ENCODE measurements around the gene FOXP1.

FOXP1 gene

DNA sequence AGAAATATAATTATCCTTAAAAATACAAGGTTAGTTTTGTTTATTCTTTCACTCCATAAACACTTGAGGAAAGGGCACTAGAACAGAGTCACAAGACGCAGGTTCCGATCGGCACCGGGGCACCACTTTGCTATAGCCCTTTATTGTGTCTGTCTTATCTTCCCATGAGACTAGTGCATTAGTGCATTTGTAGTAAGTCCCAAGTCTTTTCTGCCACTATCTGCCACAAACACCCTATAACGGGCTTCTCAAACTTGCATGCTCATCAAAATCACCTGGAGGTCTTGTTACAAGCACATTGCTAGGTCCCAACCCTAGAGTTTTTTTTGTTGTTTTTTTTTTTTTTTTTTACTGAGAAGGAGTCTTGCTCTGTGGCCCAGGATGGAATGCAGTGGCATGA is 213.1 kb downstream of the FOXP1 start:
- Histone ChIP-seq H3K27me3 (ENCODE audit: control insufficient read depth, insufficient read depth, low read length) (no peaks in the 10 kb centered on the region), H3K4me1 (ENCODE audit: control insufficient read depth, insufficient read depth, low read length) (peaks cover 17% of the 10 kb centered on the region), H3K9ac (ENCODE audit: low read length) (no peak overlapping the region), H3K4me3 (ENCODE audit: low read length) (no peak overlapping the region), H3K36me3 (ENCODE audit: control insufficient read depth, insufficient read depth, low read length) (no peaks in the 10 kb centered on the region), H3K9me3 (ENCODE audit: control insufficient read depth, low read length) (no peaks in the 10 kb centered on the region)

- no peak overlapping the region for H3K9ac ChIP-seq (ENCODE audit: low read length)
- H3K4me1 ChIP-seq (ENCODE audit: control insufficient read depth, insufficient read depth, low read length), result peaks cover 17% of the 10 kb centered on the region
- H3K27me3 ChIP-seq (ENCODE audit: control insufficient read depth, insufficient read depth, low read length), result no peaks in the 10 kb centered on the region
- no peak overlapping the region for H3K4me3 ChIP-seq (ENCODE audit: low read length)
- no peaks in the 10 kb centered on the region for H3K36me3 ChIP-seq (ENCODE audit: control insufficient read depth, insufficient read depth, low read length)
- H3K9me3 ChIP-seq (ENCODE audit: control insufficient read depth, low read length), result no peaks in the 10 kb centered on the region
These were observed 213.7 kb downstream of the FOXP1 start for GRCh38 chr3:71369701-71370391.

- Histone ChIP-seq H3K9ac (ENCODE audit: low read length) (no peak overlapping the region), H3K36me3 (ENCODE audit: control insufficient read depth, insufficient read depth, low read length) (no peaks in the 10 kb centered on the region), H3K4me3 (ENCODE audit: low read length) (no peak overlapping the region), H3K9me3 (ENCODE audit: control insufficient read depth, low read length) (no peaks in the 10 kb centered on the region), H3K4me1 (ENCODE audit: control insufficient read depth, insufficient read depth, low read length) (peaks cover 8% of the 10 kb centered on the region), H3K27me3 (ENCODE audit: control insufficient read depth, insufficient read depth, low read length) (no peaks in the 10 kb centered on the region)
These were observed 216.4 kb downstream of the FOXP1 start for GRCh38 chr3:71366988-71367604.

GRCh38 chr3:71361334-71361890 is 222.1 kb downstream of the FOXP1 start:
- H3K9me3 ChIP-seq (ENCODE audit: control insufficient read depth, low read length), result no peaks in the 10 kb centered on the region
- H3K9ac ChIP-seq (ENCODE audit: low read length), result no peak overlapping the region
- peaks cover 6% of the 10 kb centered on the region for H3K4me1 ChIP-seq (ENCODE audit: control insufficient read depth, insufficient read depth, low read length)
- no peaks in the 10 kb centered on the region for H3K27me3 ChIP-seq (ENCODE audit: control insufficient read depth, insufficient read depth, low read length)
- H3K36me3 ChIP-seq (ENCODE audit: control insufficient read depth, insufficient read depth, low read length), result no peaks in the 10 kb centered on the region
- no peak overlapping the region for H3K4me3 ChIP-seq (ENCODE audit: low read length)

DNA sequence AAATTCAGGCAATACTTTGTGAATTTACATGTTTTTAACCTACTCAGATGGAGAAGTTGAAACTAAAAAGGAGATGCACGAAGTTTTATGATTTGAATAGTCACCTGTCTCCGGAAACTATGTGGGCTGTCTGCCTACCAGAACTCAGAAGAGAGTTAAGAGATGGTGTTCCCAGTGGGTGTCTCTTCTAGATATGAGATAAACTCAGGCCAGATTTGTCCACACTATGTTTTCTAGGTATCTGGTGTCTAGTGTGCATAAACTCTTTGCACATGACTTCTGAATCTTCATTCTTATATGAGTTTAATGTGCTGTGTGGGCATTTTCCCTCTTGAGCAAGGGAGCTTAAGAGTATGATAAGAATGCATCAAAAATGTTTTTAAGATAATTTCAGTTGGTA is 222.8 kb downstream of the FOXP1 start:
- H3K36me3 ChIP-seq (ENCODE audit: control insufficient read depth, insufficient read depth, low read length), result no peaks in the 10 kb centered on the region
- no peak overlapping the region for H3K9ac ChIP-seq (ENCODE audit: low read length)
- H3K27me3 ChIP-seq (ENCODE audit: control insufficient read depth, insufficient read depth, low read length), result no peaks in the 10 kb centered on the region
- H3K4me1 ChIP-seq (ENCODE audit: control insufficient read depth, insufficient read depth, low read length), result peaks cover 6% of the 10 kb centered on the region
- no peak overlapping the region for H3K4me3 ChIP-seq (ENCODE audit: low read length)
- no peaks in the 10 kb centered on the region for H3K9me3 ChIP-seq (ENCODE audit: control insufficient read depth, low read length)

DNA sequence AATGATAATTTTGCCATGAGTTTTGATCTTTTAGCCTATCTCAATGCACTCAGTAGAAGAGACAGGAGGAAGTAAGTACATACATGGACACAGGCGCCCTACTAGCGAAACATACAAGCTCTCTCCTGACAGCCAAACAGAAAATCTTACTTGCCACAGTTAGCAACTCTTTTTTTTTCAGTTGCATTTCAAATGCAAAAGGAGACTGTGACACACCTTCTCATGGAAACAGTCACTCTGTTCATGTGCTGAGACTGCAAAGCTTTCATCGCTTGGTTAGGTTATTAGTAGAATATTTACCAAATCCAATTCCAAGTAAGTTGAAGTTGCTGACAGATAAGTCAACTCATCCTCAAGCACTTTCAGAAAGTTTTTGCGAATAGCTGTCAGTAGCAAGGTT is 223.3 kb downstream of the FOXP1 start:
- Histone ChIP-seq H3K27me3 (ENCODE audit: control insufficient read depth, insufficient read depth, low read length) (no peaks in the 10 kb centered on the region), H3K9me3 (ENCODE audit: control insufficient read depth, low read length) (no peaks in the 10 kb centered on the region), H3K4me1 (ENCODE audit: control insufficient read depth, insufficient read depth, low read length) (peaks cover 6% of the 10 kb centered on the region), H3K4me3 (ENCODE audit: low read length) (no peak overlapping the region), H3K9ac (ENCODE audit: low read length) (no peak overlapping the region), H3K36me3 (ENCODE audit: control insufficient read depth, insufficient read depth, low read length) (no peaks in the 10 kb centered on the region)

GRCh38 chr3:71358243-71358642 is 225.3 kb downstream of the FOXP1 start:
- no peak overlapping the region for H3K9ac ChIP-seq (ENCODE audit: low read length)
- H3K4me3 ChIP-seq (ENCODE audit: low read length), result no peak overlapping the region
- H3K4me1 ChIP-seq (ENCODE audit: control insufficient read depth, insufficient read depth, low read length), result no peaks in the 10 kb centered on the region
- H3K27me3 ChIP-seq (ENCODE audit: control insufficient read depth, insufficient read depth, low read length), result no peaks in the 10 kb centered on the region
- H3K36me3 ChIP-seq (ENCODE audit: control insufficient read depth, insufficient read depth, low read length), result no peaks in the 10 kb centered on the region
- no peaks in the 10 kb centered on the region for H3K9me3 ChIP-seq (ENCODE audit: control insufficient read depth, low read length)

DNA sequence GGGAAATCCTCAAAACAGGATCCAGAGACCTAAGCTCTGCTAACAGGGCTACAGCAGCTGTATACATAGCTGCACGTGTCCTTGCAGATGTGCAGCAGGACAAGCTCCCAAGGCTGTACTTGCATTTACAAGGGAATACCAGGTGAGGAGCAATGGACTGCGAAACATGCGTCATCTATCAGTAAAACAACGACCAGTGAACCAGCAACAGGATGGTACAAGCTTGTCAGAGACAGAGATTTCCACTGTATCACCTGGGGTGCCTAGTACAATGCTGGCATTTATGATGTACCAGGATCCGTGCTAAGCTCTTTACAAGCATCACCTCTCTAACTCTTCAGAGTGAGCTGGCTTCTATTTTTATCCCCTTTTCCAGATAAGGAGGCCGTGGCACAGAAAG is 227.3 kb downstream of the FOXP1 start:
- Histone ChIP-seq H3K36me3 (ENCODE audit: control insufficient read depth, insufficient read depth, low read length) (no peaks in the 10 kb centered on the region), H3K9me3 (ENCODE audit: control insufficient read depth, low read length) (no peaks in the 10 kb centered on the region), H3K4me3 (ENCODE audit: low read length) (no peak overlapping the region)

GRCh38 chr3:71355862-71356261 is 227.7 kb downstream of the FOXP1 start:
- no peak overlapping the region for H3K9ac ChIP-seq (ENCODE audit: low read length)
- H3K4me1 ChIP-seq (ENCODE audit: control insufficient read depth, insufficient read depth, low read length), result no peaks in the 10 kb centered on the region
- H3K27me3 ChIP-seq (ENCODE audit: control insufficient read depth, insufficient read depth, low read length), result no peaks in the 10 kb centered on the region
- no peak overlapping the region for H3K4me3 ChIP-seq (ENCODE audit: low read length)
- H3K9me3 ChIP-seq (ENCODE audit: control insufficient read depth, low read length), result no peaks in the 10 kb centered on the region
- H3K36me3 ChIP-seq (ENCODE audit: control insufficient read depth, insufficient read depth, low read length), result no peaks in the 10 kb centered on the region

More for the DNA sequence above, 227.3 kb downstream of the FOXP1 start:
- H3K4me1 ChIP-seq (ENCODE audit: control insufficient read depth, insufficient read depth, low read length), result no peaks in the 10 kb centered on the region
- H3K27me3 ChIP-seq (ENCODE audit: control insufficient read depth, insufficient read depth, low read length), result no peaks in the 10 kb centered on the region
- no peak overlapping the region for H3K9ac ChIP-seq (ENCODE audit: low read length)

DNA sequence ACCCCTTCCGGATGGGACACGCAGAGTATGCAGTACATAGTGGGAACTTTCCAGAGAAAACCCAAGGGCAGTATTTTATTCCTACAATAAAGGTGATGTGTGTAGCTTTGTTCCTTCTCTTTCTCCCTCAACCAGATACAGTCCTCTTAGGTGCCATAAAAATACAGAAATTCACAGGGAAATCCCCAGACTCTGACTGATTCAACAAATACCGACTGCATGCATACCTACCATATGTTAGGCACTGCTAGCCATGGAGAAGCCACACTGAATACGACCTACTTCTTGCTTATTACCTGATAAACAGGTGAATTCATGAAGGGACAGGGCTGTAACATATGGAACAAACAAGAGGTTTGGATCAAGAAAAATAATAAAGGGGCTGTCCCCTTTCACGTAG is 228.5 kb downstream of the FOXP1 start:
- H3K36me3 ChIP-seq (ENCODE audit: control insufficient read depth, insufficient read depth, low read length), result no peaks in the 10 kb centered on the region
- H3K4me3 ChIP-seq (ENCODE audit: low read length), result no peak overlapping the region
- H3K27me3 ChIP-seq (ENCODE audit: control insufficient read depth, insufficient read depth, low read length), result no peaks in the 10 kb centered on the region
- H3K4me1 ChIP-seq (ENCODE audit: control insufficient read depth, insufficient read depth, low read length), result no peaks in the 10 kb centered on the region
- no peaks in the 10 kb centered on the region for H3K9me3 ChIP-seq (ENCODE audit: control insufficient read depth, low read length)
- no peak overlapping the region for H3K9ac ChIP-seq (ENCODE audit: low read length)

- Histone ChIP-seq H3K4me1 (ENCODE audit: control insufficient read depth, insufficient read depth, low read length) (no peaks in the 10 kb centered on the region), H3K36me3 (ENCODE audit: control insufficient read depth, insufficient read depth, low read length) (no peaks in the 10 kb centered on the region), H3K9me3 (ENCODE audit: control insufficient read depth, low read length) (no peaks in the 10 kb centered on the region), H3K9ac (ENCODE audit: low read length) (no peak overlapping the region), H3K27me3 (ENCODE audit: control insufficient read depth, insufficient read depth, low read length) (no peaks in the 10 kb centered on the region), H3K4me3 (ENCODE audit: low read length) (no peak overlapping the region)
These were observed 232.0 kb downstream of the FOXP1 start for GRCh38 chr3:71351403-71352149.

DNA sequence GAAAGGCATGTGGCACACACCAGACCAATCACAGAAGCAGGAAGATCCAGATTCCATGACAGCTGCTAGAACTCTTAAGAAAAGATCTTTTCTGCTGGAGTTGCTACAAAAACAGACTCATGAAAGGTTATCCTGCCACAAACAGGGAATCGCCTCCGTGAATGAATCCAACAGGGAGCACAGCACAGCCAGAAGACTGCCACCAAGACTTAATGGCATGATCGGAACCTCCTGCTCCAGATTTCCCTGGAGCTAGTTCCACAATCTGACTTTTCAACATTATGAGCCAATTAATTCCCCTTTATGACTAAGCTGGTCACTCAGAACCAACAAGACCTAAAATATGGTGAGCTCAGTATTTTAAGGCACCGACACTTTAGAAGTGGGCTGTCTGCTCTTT is 232.5 kb downstream of the FOXP1 start:
- no peaks in the 10 kb centered on the region for H3K27me3 ChIP-seq (ENCODE audit: control insufficient read depth, insufficient read depth, low read length)
- H3K4me1 ChIP-seq (ENCODE audit: control insufficient read depth, insufficient read depth, low read length), result no peaks in the 10 kb centered on the region
- no peaks in the 10 kb centered on the region for H3K9me3 ChIP-seq (ENCODE audit: control insufficient read depth, low read length)
- no peaks in the 10 kb centered on the region for H3K36me3 ChIP-seq (ENCODE audit: control insufficient read depth, insufficient read depth, low read length)
- H3K4me3 ChIP-seq (ENCODE audit: low read length), result no peak overlapping the region
- H3K9ac ChIP-seq (ENCODE audit: low read length), result no peak overlapping the region
